Memory B cell (primary cell): ENCODE measurements around the gene MBD3.

ENCODE experiments used
- ATAC-seq: fragments of 150-1000 bp; cut with Tn5 transposase; 2 replicates; pipeline ENCODE4 v1.10.0; 2021; ENCODE audit warnings: low read depth, mild to moderate bottlenecking, moderate library complexity
- DNase-seq, 2 donors: peaks; one replicate each; pipeline ENCODE4 v3.0.0; 2022; ENCODE audit warnings: low spot score in 2 of 2
- H3K27ac Mint-ChIP-seq: one replicate; pipeline ENCODE4 v1.8.0; 2022; ENCODE audit warnings: mild to moderate bottlenecking, moderate library complexity, mixed read lengths
- H3K27me3 Mint-ChIP-seq: one replicate; pipeline ENCODE4 v1.8.0; 2022; ENCODE audit warnings: mixed read lengths
- H3K36me3 Mint-ChIP-seq: one replicate; pipeline ENCODE4 v1.8.0; 2022; ENCODE audit warnings: mild to moderate bottlenecking, mixed read lengths
- H3K4me1 Mint-ChIP-seq: one replicate; pipeline ENCODE4 v1.8.0; 2022; ENCODE audit warnings: mixed read lengths
- H3K4me3 Mint-ChIP-seq: one replicate; pipeline ENCODE4 v1.8.0; 2022; ENCODE audit warnings: mild to moderate bottlenecking, moderate library complexity, mixed read lengths
- H3K9me3 Mint-ChIP-seq: one replicate; pipeline ENCODE4 v1.8.0; 2022; ENCODE audit warnings: mixed read lengths

MBD3 gene

GRCh38 chr19:1524972-1525325, 67.7 kb downstream of the MBD3 start:
- ATAC-seq (no peak), DNase-seq (no peak)
- Mint-ChIP-seq H3K27me3 (peaks cover 37% of the 10 kb centered on the region), H3K4me3 (no peak overlapping the region), H3K27ac (no peak overlapping the region), H3K4me1 (peaks cover 5% of the 10 kb centered on the region), H3K9me3 (no peaks in the 10 kb centered on the region), H3K36me3 (no peaks in the 10 kb centered on the region)

- Mint-ChIP-seq H3K4me3 (no peak overlapping the region), H3K27ac (no peak overlapping the region)
- DNase-seq: no peak
Observed at GRCh38 chr19:1524287-1524971, 68.2 kb downstream of the MBD3 start.

More at GRCh38 chr19:1524287-1524971, 68.2 kb downstream of the MBD3 start:
- ATAC-seq: no peak
- no peaks in the 10 kb centered on the region for H3K9me3 Mint-ChIP-seq
- H3K27me3 Mint-ChIP-seq: peaks cover 34% of the 10 kb centered on the region
- H3K36me3 Mint-ChIP-seq: no peaks in the 10 kb centered on the region
- peaks cover 5% of the 10 kb centered on the region for H3K4me1 Mint-ChIP-seq
